B cell (primary cell): ENCODE results near the gene GALR1. TPM values are rescaled to one million over a fixed set of nuclear protein-coding genes. Genes with fewer than 3 reads are reported as not detected.

Experiments
- ATAC-seq: fragments of 200-7000 bp; cut with Tn5 transposase; one replicate; pipeline ENCODE4 v1.10.0; 2021; ENCODE audit warnings: low read depth, mild to moderate bottlenecking, moderate number of reproducible peaks, moderate library complexity
- CTCF ChIA-PET: fragments of 350-600 bp; sonication (Branson Sonifier 250); formaldehyde crosslinking; loops from one replicate; lab custom pipeline; 2021; ENCODE audit warnings: antibody characterized with exemption, inconsistent platforms; lab: Charles Lee
- POLR2A ChIA-PET: fragments of 350-600 bp; sonication (Branson Sonifier 250); formaldehyde crosslinking; loops from one replicate; lab custom pipeline; 2021; ENCODE audit warnings: antibody characterized with exemption; lab: Charles Lee
- DNase-seq: peaks from one replicate; pipeline ENCODE4 v3.0.0; 2013
- H2AFZ ChIP-seq: 2 replicates; pipeline ENCODE4 v1.6.1; 2012; ENCODE audit warnings: mild to moderate bottlenecking, low read depth, low read length; ENCODE audit not compliant: insufficient read depth, poor library complexity, severe bottlenecking
- H3K27ac ChIP-seq, 2 donors: 1 replicate in 1 of 2; 2 replicates in 1 of 2; pipeline ENCODE4 v1.5.1; 2012 to 2013; ENCODE audit warnings: low read length in 2 of 2, mild to moderate bottlenecking in 2 of 2, moderate library complexity in 1 of 2
- H3K27me3 ChIP-seq, 4 experiments: fragments of 200-600 bp in 1 of 4; sonication (generic) in 1 of 4; replicated peaks in 1 of 4; 1 replicate in 2 of 4; 2 replicates in 2 of 4; pipeline versions ENCODE4 v1.6.1 to v1.7.0; 2013 to 2016; ENCODE audit warnings: low read length in 3 of 4, mild to moderate bottlenecking in 2 of 4, mixed read lengths in 1 of 4, moderate library complexity in 1 of 4; ENCODE audit not compliant: insufficient read depth in 4 of 4, control insufficient read depth in 3 of 4; ENCODE audit errors: control extremely low read depth in 1 of 4
- H3K36me3 ChIP-seq, 2 experiments: replicated peaks in 1 of 2; 1 replicate in 1 of 2; 2 replicates in 1 of 2; pipeline versions ENCODE4 v1.6.1 to v1.7.1; 2013; ENCODE audit warnings: low read length in 1 of 2; ENCODE audit not compliant: insufficient read depth in 2 of 2, control insufficient read depth in 1 of 2; ENCODE audit errors: control extremely low read depth in 1 of 2, extremely low read depth in 1 of 2
- H3K4me1 ChIP-seq, 2 donors: fragments of 200-600 bp in 1 of 2; sonication (generic) in 1 of 2; 1 replicate in 1 of 2; 2 replicates in 1 of 2; pipeline versions ENCODE4 v1.5.1 to v1.6.1; 2013 to 2017; ENCODE audit warnings: low read length in 2 of 2; ENCODE audit not compliant: control insufficient read depth in 2 of 2, insufficient read depth in 2 of 2
- H3K4me2 ChIP-seq: replicated peaks from 2 replicates; pipeline ENCODE3; 2012; ENCODE audit warnings: mild to moderate bottlenecking, low read depth, low read length; ENCODE audit not compliant: poor library complexity, severe bottlenecking
- H3K4me3 ChIP-seq, 5 experiments: fragments of 200-600 bp in 1 of 5; sonication (generic) in 1 of 5; 1 replicate in 3 of 5; 2 replicates in 2 of 5; pipeline versions ENCODE4 v1.5.1 to v1.7.0; 2011 to 2016; ENCODE audit warnings: low read length in 4 of 5, mild to moderate bottlenecking in 4 of 5, low read depth in 2 of 5, control low read depth in 1 of 5, moderate library complexity in 1 of 5; ENCODE audit not compliant: insufficient read depth in 1 of 5; ENCODE audit errors: control extremely low read depth in 1 of 5, extremely low read depth in 1 of 5
- H3K79me2 ChIP-seq: fragments of 200-600 bp; sonication (generic); one replicate; pipeline ENCODE4 v1.6.0; 2016; ENCODE audit warnings: low read length; ENCODE audit not compliant: control insufficient read depth, insufficient read depth
- H3K9ac ChIP-seq: fragments of 200-600 bp; sonication (generic); 2 replicates; pipeline ENCODE4 v1.6.1; 2017; ENCODE audit warnings: mild to moderate bottlenecking, low read length, moderate library complexity
- H3K9me3 ChIP-seq, 3 donors: one replicate each; pipeline versions ENCODE4 v1.6.1 to v1.7.1; 2013; ENCODE audit warnings: low read length in 2 of 3; ENCODE audit not compliant: control insufficient read depth in 2 of 3, insufficient read depth in 1 of 3; ENCODE audit errors: control extremely low read depth in 1 of 3
- H4K20me1 ChIP-seq: 2 replicates; pipeline ENCODE4 v1.6.0; 2012; ENCODE audit warnings: mild to moderate bottlenecking, low read length; ENCODE audit not compliant: insufficient read depth, control insufficient read depth, poor library complexity, severe bottlenecking
- H3K27ac Mint-ChIP-seq: one replicate; pipeline ENCODE4 v1.8.0; 2021; ENCODE audit warnings: mixed read lengths
- H3K27me3 Mint-ChIP-seq: one replicate; pipeline ENCODE4 v1.8.0; 2021; ENCODE audit warnings: mixed read lengths
- H3K4me1 Mint-ChIP-seq: one replicate; pipeline ENCODE4 v1.8.0; 2021; ENCODE audit warnings: mixed read lengths
- H3K4me3 Mint-ChIP-seq: one replicate; pipeline ENCODE4 v1.8.0; 2021; ENCODE audit warnings: mixed read lengths
- H3K9me3 Mint-ChIP-seq: one replicate; pipeline ENCODE4 v1.8.0; 2022; ENCODE audit warnings: mixed read lengths; ENCODE audit not compliant: insufficient read depth
- EZH2 ChIP-seq: IDR thresholded peaks from 2 replicates; pipeline ENCODE4 v1.6.1; 2012; ENCODE audit warnings: borderline replicate concordance, low read depth, mild to moderate bottlenecking, moderate library complexity, low read length; ENCODE audit not compliant: insufficient read depth, poor library complexity, severe bottlenecking
- WGBS: methylation state at CpG from one replicate; pipeline ENCODE4 v1.1.5; 2013; ENCODE audit warnings: missing lambda C conversion rate; ENCODE audit not compliant: insufficient coverage; 5-methylcytosine and 5-hydroxymethylcytosine counted together
- intact Hi-C: fragments of 100-400 bp; cut with micrococcal nuclease; formaldehyde crosslinking; loops from one replicate; pipeline ENCODE4 v1.10.0; 2022
- polyA plus RNA-seq: library from polyadenylated mRNA; depleted of rRNA; stranded (reverse); fragments of >200 nt; gene quantifications from 2 replicates; pipeline ENCODE4 v1.2.3, GENCODE V29; 2012
- total RNA-seq, 2 donors: library from RNA; stranded (reverse); fragments of 120-200 nt in 1 of 2; gene quantifications; 1 replicate in 1 of 2; 2 replicates in 1 of 2; pipeline versions ENCODE4 v1.2.3 to v1.2.4, GENCODE V29; 2013 to 2022
- TF ChIP-seq, protein P1 (sequence below): fragments of 200-600 bp; IDR thresholded peaks from one replicate; pipeline ENCODE4 v1.8.0; 2022; ENCODE audit warnings: antibody characterized with exemption, mild to moderate bottlenecking

Gene GALR1
- total and polyA plus RNA-seq, 2 donors (not counting 1 experiment from before 2014, with no cell fraction given), result not detected

GRCh38 chr18:77314511-77314910 is 64.9 kb downstream of the GALR1 start:
- no peak overlapping the region for H3K27ac Mint-ChIP-seq
- intact Hi-C loops, result no loop called here
- Histone ChIP-seq H3K4me2 (no peak overlapping the region), H3K27me3 (peaks cover 0 to 3% (median 0%) of the 10 kb centered on the region in 4 experiments), H3K27ac (no peak overlapping the region), H2AFZ (no peak overlapping the region), H4K20me1 (no peaks in the 10 kb centered on the region), H3K36me3 (no peaks in the 10 kb centered on the region), H3K9me3 (no peaks in the 10 kb centered on the region), H3K4me3 (no peak overlapping the region), H3K9ac (no peak overlapping the region), H3K79me2 (no peaks in the 10 kb centered on the region), H3K4me1 (no peaks in the 10 kb centered on the region)
- DNase-seq, result no peak
- TF ChIP-seq, protein P1, sequence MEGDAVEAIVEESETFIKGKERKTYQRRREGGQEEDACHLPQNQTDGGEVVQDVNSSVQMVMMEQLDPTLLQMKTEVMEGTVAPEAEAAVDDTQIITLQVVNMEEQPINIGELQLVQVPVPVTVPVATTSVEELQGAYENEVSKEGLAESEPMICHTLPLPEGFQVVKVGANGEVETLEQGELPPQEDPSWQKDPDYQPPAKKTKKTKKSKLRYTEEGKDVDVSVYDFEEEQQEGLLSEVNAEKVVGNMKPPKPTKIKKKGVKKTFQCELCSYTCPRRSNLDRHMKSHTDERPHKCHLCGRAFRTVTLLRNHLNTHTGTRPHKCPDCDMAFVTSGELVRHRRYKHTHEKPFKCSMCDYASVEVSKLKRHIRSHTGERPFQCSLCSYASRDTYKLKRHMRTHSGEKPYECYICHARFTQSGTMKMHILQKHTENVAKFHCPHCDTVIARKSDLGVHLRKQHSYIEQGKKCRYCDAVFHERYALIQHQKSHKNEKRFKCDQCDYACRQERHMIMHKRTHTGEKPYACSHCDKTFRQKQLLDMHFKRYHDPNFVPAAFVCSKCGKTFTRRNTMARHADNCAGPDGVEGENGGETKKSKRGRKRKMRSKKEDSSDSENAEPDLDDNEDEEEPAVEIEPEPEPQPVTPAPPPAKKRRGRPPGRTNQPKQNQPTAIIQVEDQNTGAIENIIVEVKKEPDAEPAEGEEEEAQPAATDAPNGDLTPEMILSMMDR, result no peak
- no peak for TF ChIP-seq EZH2
- no peak for ATAC-seq
- H3K9me3 Mint-ChIP-seq, result no peaks in the 10 kb centered on the region
- H3K4me3 Mint-ChIP-seq, result no peak overlapping the region
- peaks cover 14% of the 10 kb centered on the region for H3K27me3 Mint-ChIP-seq
- WGBS, result 100% methylated on average over 5 of the region's 6 CpGs
- no peaks in the 10 kb centered on the region for H3K4me1 Mint-ChIP-seq
- ChIA-PET CTCF (no interaction called here), POLR2A (no interaction called here)

DNA sequence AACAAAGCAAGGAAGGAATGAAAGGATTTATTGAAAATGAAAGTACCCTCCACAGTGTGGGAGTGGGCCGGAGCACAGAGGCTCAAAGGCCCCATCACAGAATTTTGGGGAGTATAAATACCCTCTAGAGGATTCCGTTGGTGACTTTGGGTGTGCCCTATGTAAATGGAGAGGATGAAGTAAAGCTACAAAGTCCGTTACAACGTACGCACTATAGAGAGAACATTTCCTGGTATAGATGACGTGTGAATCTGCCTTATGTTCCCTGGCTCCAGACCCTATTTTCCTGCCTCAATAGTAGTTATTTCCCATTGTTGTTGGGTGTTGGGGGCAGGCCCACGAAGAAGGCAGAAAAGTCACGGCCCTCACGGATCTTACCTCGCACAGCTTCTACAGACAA is 65.3 kb downstream of the GALR1 start:
- H3K27me3 Mint-ChIP-seq, result peaks cover 17% of the 10 kb centered on the region
- Histone ChIP-seq H3K4me1 (no peaks in the 10 kb centered on the region), H4K20me1 (no peaks in the 10 kb centered on the region), H2AFZ (no peak overlapping the region), H3K4me2 (no peak overlapping the region), H3K9me3 (no peaks in the 10 kb centered on the region), H3K9ac (no peak overlapping the region), H3K36me3 (no peaks in the 10 kb centered on the region), H3K27me3 (peaks cover 0 to 3% (median 0%) of the 10 kb centered on the region in 4 experiments), H3K79me2 (no peaks in the 10 kb centered on the region), H3K4me3 (no peak overlapping the region), H3K27ac (no peak overlapping the region)
- DNase-seq, result no peak
- H3K4me3 Mint-ChIP-seq, result no peak overlapping the region
- ATAC-seq, result no peak
- H3K9me3 Mint-ChIP-seq, result no peaks in the 10 kb centered on the region
- intact Hi-C loops, result no loop called here
- H3K4me1 Mint-ChIP-seq, result no peaks in the 10 kb centered on the region
- no peak overlapping the region for H3K27ac Mint-ChIP-seq
- ChIA-PET POLR2A (interaction anchor here (0.7 kb wide), 1 partner anchor 822 kb away, joined by 3 read pairs; no protein-coding TSS in a partner anchor), CTCF (no interaction called here)
- 90% methylated on average over 2 of the region's 10 CpGs for WGBS
- TF ChIP-seq, protein P1, result no peak
- no peak for TF ChIP-seq EZH2
